OCI-LY1 (cell line): ENCODE data around the gene COA5.

Source experiments
- CTCF ChIP-seq: fragments of 200-600 bp; sonication (generic), shearing (Covaris generic); IDR thresholded peaks from 2 replicates; pipeline ENCODE4 v1.5.1; 2017; ENCODE audit warnings: mild to moderate bottlenecking, antibody characterized with exemption, low read length, moderate library complexity, mixed read lengths
- EZH2 ChIP-seq: fragments of 200-600 bp; sonication (generic), shearing (Covaris generic); IDR thresholded peaks from 2 replicates; pipeline ENCODE4 v1.8.0; 2017; ENCODE audit warnings: borderline replicate concordance, mixed run types, mild to moderate bottlenecking, antibody characterized with exemption, low read length, moderate library complexity, mixed read lengths

DNA sequence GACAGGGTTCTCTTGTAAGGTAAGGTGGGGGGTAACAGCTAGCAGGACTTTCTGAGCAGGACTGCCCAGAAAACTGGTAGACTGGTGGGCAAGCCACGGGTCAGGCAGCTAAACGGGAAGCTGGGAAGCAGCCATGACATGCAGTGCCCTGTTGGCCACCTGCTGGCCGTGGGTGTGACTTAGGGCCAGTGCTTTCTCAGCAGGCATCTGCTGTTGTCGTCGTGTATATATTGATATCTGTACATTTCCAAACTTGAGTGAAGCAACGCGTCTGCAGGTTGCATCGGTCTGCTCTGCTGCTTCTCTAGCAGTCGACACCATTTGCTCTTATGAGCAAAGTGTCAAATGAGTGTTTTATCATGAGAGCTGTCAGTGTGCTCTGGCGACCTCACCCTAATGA lies 31.0 kb downstream of the COA5 start:
- no peak for TF ChIP-seq CTCF
- TF ChIP-seq EZH2 = no peak
